Mucosa of rectum (tissue), 2 donors: ENCODE results near the gene LRRC8B.

Experiments used
- H3K27ac ChIP-seq, 2 donors: one replicate each; pipeline ENCODE4 v1.7.0; 2013; ENCODE audit warnings: inconsistent platforms in 2 of 2, low read depth in 2 of 2, low read length in 2 of 2
- H3K27me3 ChIP-seq, 2 donors: one replicate each; pipeline ENCODE4 v1.7.0; 2013; ENCODE audit warnings: low read length in 2 of 2; ENCODE audit not compliant: control insufficient read depth in 2 of 2, insufficient read depth in 2 of 2
- H3K36me3 ChIP-seq, 2 donors: one replicate each; pipeline ENCODE4 v1.7.0; 2013; ENCODE audit warnings: low read length in 2 of 2; ENCODE audit not compliant: control insufficient read depth in 2 of 2, insufficient read depth in 2 of 2
- H3K4me1 ChIP-seq, 2 donors: one replicate each; pipeline ENCODE4 v1.7.0; 2013; ENCODE audit warnings: low read length in 2 of 2, mild to moderate bottlenecking in 1 of 2; ENCODE audit not compliant: control insufficient read depth in 2 of 2, insufficient read depth in 2 of 2
- H3K4me3 ChIP-seq, 2 donors: one replicate each; pipeline ENCODE4 v1.7.0; 2013; ENCODE audit warnings: low read length in 2 of 2
- H3K9ac ChIP-seq, 2 donors: one replicate each; pipeline ENCODE4 v1.7.0; 2013; ENCODE audit warnings: low read length in 2 of 2, low read depth in 1 of 2, mild to moderate bottlenecking in 1 of 2
- H3K9me3 ChIP-seq, 2 donors: one replicate each; pipeline ENCODE4 v1.7.0; 2013; ENCODE audit warnings: low read length in 2 of 2; ENCODE audit not compliant: control insufficient read depth in 2 of 2
- donor health status: healthy.
- donor health status: Normal muscosa, but diverticular disease.

LRRC8B gene

GRCh38 chr1:89557956-89558355 lies 33.3 kb downstream of the LRRC8B start:
- Histone ChIP-seq H3K27me3 (no peaks in the 10 kb centered on the region), H3K4me3 (no peak overlapping the region), H3K27ac (no peak overlapping the region), H3K9me3 (no peaks in the 10 kb centered on the region), H3K9ac (no peak overlapping the region), H3K36me3 (peaks cover 2 to 4% of the 10 kb centered on the region in 2 donors), H3K4me1 (no peaks in the 10 kb centered on the region)

DNA sequence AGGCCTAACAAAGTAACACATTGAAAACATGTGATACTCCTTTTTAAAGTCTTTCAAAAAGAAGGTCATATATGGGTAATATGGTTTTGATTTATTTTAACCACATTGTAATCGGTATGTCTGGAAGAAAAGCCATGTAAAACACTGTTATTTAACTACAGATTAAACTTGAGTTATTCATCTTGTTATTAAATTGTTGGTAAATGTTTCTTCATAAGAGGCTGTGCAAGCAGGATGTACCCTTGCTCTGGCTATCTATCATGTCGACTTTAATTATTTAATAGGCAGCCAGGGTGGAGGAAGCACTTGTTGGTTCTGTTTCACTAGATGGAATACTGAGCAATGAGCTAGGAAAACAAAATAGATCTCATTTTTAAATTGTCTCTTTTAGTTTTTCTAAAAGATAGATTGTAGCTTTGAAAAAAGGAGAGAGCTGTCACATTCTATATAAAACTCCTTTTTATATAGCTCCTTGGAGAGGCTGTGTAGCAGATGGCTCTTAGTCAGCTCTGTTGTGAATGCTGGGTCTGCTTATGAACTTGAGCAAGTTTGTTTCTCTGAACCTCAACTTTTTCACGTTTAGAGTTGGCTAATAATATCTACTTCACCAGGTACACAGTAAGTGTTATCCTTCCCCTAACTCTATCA lies 39.5 kb downstream of the LRRC8B start:
- H3K27ac ChIP-seq: no peak overlapping the region

GRCh38 chr1:89565521-89565920 lies 40.9 kb downstream of the LRRC8B start:
- H3K4me1 ChIP-seq: no peaks in the 10 kb centered on the region
- no peaks in the 10 kb centered on the region for H3K27me3 ChIP-seq
- H3K9me3 ChIP-seq: no peaks in the 10 kb centered on the region
- no peak overlapping the region for H3K27ac ChIP-seq
- no peak overlapping the region for H3K4me3 ChIP-seq
- H3K9ac ChIP-seq: no peak overlapping the region
- H3K36me3 ChIP-seq: no peaks in the 10 kb centered on the region

More for the DNA sequence above, 39.5 kb downstream of the LRRC8B start:
- H3K4me1 ChIP-seq: no peaks in the 10 kb centered on the region
- H3K4me3 ChIP-seq: no peak overlapping the region
- no peaks in the 10 kb centered on the region for H3K9me3 ChIP-seq
- no peak overlapping the region for H3K9ac ChIP-seq
- peaks cover 0 to under 1% of the 10 kb centered on the region in 2 donors for H3K36me3 ChIP-seq
- no peaks in the 10 kb centered on the region for H3K27me3 ChIP-seq

GRCh38 chr1:89566761-89567174 lies 42.1 kb downstream of the LRRC8B start:
- Histone ChIP-seq H3K4me3 (no peak overlapping the region), H3K4me1 (no peaks in the 10 kb centered on the region), H3K27ac (peak overlapping the region; percentile 17 to 66), H3K36me3 (no peaks in the 10 kb centered on the region), H3K9me3 (no peaks in the 10 kb centered on the region), H3K27me3 (no peaks in the 10 kb centered on the region), H3K9ac (no peak overlapping the region)

GRCh38 chr1:89567797-89568196 lies 43.2 kb downstream of the LRRC8B start:
- no peak overlapping the region for H3K27ac ChIP-seq
- H3K4me3 ChIP-seq: no peak overlapping the region
- no peak overlapping the region for H3K9ac ChIP-seq

DNA sequence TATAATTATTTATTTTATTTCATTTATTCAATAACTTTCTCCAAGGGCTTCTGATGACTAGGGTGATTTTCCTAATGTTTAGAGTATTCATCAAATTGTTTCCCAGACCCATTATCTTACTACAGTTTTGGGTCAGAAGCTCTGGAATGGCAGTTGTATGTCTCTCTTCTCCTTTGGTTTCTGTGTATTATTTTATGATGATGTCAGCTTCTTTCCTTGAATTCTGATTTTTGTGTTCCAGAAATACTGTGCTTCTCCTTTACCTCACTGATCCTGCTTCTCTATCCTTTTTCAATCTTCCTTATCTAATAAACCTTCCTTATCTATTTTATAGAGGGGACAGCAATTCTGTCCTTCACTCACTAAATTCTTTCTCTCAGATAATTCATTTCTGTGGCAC lies 48.8 kb downstream of the LRRC8B start:
- H3K4me1 ChIP-seq: no peaks in the 10 kb centered on the region
- peaks cover 0 to 2% of the 10 kb centered on the region in 2 donors for H3K36me3 ChIP-seq
- no peak overlapping the region for H3K27ac ChIP-seq

More at GRCh38 chr1:89567797-89568196, 43.2 kb downstream of the LRRC8B start:
- H3K27me3 ChIP-seq: no peaks in the 10 kb centered on the region
- no peaks in the 10 kb centered on the region for H3K4me1 ChIP-seq
- H3K9me3 ChIP-seq: no peaks in the 10 kb centered on the region
- H3K36me3 ChIP-seq: no peaks in the 10 kb centered on the region

GRCh38 chr1:89574621-89575020 lies 50.0 kb downstream of the LRRC8B start:
- Histone ChIP-seq H3K4me1 (no peaks in the 10 kb centered on the region), H3K9ac (no peak overlapping the region), H3K4me3 (peak overlapping the region in 1 of 2 donors; percentile 38), H3K9me3 (no peaks in the 10 kb centered on the region), H3K27ac (no peak overlapping the region), H3K36me3 (peaks cover 0 to 2% of the 10 kb centered on the region in 2 donors), H3K27me3 (no peaks in the 10 kb centered on the region)

More for the DNA sequence above, 48.8 kb downstream of the LRRC8B start:
- Histone ChIP-seq H3K9me3 (no peaks in the 10 kb centered on the region), H3K27me3 (no peaks in the 10 kb centered on the region), H3K4me3 (no peak overlapping the region), H3K9ac (no peak overlapping the region)

DNA sequence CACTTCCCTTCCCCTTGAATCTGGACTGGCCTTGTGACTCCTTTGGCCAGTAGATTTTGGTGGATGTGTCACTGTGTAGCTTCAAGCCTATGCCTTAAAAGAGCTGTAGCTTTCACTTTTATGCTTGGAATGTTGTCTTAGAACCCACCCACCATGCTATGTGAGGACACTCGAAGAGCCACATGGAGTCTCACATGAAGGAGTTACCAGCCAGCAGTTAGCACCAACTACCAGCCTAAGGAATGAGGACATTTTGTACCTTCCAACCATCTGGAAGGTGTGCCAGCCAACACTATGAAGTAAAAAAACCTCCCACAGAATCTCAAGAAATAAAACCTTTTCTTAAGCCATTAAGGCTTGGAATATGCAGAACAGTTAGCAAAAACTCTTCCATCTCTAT lies 50.6 kb downstream of the LRRC8B start:
- Histone ChIP-seq H3K36me3 (peaks cover 0 to 5% of the 10 kb centered on the region in 2 donors), H3K9ac (no peak overlapping the region), H3K4me1 (no peaks in the 10 kb centered on the region), H3K4me3 (no peak overlapping the region), H3K9me3 (no peaks in the 10 kb centered on the region), H3K27me3 (no peaks in the 10 kb centered on the region), H3K27ac (no peak overlapping the region)

DNA sequence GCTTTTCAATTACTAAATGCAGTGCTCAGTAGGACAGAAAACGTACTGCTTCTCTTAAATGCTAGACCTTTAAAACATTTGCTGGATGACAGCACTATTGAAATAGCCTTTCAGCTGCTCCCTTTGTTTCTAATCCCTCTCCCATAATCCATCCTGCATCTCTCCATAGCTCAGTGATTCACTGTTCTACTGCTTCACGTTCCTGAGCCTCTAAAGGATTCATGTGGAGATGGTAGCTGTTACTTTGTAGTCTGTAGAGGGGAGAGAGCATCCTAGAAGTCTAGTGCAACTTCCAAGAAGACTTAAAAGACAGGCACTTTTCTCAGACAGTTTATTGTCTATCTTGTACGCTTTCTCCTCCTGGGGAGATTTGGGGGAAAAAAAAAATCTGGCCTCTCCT lies 51.4 kb downstream of the LRRC8B start:
- Histone ChIP-seq H3K9ac (no peak overlapping the region), H3K9me3 (no peaks in the 10 kb centered on the region), H3K27me3 (no peaks in the 10 kb centered on the region), H3K36me3 (peaks cover 0 to 5% of the 10 kb centered on the region in 2 donors), H3K4me3 (no peak overlapping the region), H3K4me1 (no peaks in the 10 kb centered on the region), H3K27ac (no peak overlapping the region)

DNA sequence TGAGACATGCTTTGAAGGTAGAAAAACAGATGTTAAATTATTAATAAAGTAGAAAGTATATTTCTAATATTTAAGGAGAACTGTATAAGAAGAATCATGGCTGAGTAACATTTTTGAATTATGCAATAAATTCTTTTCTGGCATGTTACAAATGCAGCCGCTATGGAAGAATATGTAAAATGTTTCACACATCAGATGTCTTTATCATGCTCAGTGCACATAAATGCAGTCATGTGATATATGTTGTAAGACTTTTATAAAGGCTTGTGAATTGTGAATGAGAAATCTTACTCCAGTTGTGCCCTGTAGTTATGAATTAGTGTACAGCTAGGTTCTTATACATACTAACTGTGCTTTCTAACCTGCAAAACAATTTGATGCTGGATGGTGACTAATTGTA lies 53.5 kb downstream of the LRRC8B start:
- Histone ChIP-seq H3K27ac (no peak overlapping the region), H3K9ac (no peak overlapping the region), H3K27me3 (no peaks in the 10 kb centered on the region), H3K9me3 (no peaks in the 10 kb centered on the region), H3K4me3 (no peak overlapping the region), H3K36me3 (peaks cover 8 to 9% of the 10 kb centered on the region in 2 donors), H3K4me1 (no peaks in the 10 kb centered on the region)
